Measurements from ENCODE around the gene MRPL58.
A peak's percentile ranks its signal among the peaks of the same experiment; 100 is the strongest.

Gene MRPL58

GRCh38 chr17:75048249-75048878, 35.9 kb downstream of the MRPL58 start:
- DNase-seq, result peak; percentile 71

DNA sequence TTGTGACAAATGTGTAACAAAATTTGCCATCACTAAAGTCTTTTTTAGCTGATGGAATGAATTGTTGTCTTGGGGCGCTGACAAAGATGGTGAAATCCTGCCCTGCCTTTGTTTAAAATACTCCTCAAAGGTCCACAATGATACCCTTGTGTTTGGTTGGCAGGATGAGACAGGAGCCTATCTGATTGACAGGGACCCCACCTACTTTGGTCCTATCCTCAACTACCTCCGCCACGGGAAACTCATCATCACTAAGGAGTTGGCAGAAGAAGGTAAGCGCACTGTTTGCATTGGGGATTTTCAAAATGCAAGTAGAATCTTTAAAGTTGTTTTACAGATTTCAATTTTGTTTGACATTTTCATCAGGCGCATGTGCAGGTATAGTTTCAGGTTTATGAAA, 36.6 kb downstream of the MRPL58 start:
- no peak for DNase-seq

GRCh38 chr17:75049706-75050105, 37.2 kb downstream of the MRPL58 start:
- no peak for DNase-seq

GRCh38 chr17:75051941-75052340, 39.5 kb downstream of the MRPL58 start:
- DNase-seq, result no peak

DNA sequence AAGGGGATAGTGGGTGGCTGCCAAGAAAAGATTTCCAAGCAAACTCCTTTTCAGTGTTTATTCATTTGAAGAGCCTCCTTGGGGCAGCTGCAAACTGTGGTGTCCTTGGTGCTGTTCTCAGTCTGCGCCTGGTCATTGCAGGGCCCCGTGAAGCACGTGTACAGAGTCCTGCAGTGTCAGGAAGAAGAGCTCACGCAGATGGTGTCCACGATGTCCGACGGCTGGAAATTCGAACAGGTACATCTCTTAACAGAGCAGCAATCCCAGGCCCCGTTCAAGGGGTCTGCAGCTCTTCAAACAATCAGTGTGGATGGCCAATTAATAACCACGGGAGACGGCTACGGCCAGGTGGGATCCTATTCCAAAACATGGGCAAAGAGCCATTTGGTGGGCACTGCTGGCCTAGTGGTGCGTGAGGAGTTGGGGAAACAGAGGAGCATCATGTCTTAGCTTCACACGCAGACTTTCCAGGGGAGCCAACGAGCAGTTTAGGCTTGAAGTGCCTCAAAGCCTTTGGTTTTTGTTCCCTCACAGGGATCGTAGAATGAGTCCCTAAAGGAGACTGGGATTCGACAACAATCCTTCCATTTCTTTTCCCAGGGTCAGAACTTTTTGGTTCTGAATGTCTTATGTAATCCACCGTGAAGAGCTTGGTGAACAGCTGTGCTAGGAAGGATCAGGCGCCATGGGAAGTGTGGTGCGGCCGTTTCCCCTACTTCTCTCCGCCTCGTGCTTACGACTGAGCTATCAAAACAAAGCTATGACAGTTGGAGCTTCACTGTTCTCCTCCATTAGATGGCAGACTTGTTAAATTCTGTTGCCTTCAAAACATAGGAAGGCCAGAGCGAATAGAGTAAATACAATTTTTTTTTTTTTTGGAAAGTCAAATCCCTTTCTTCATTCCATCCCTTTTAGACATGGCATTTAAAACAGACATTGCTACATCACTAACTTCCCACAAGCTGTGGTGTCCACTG, 47.2 kb downstream of the MRPL58 start:
- DNase-seq, result peak; percentile 60

DNA sequence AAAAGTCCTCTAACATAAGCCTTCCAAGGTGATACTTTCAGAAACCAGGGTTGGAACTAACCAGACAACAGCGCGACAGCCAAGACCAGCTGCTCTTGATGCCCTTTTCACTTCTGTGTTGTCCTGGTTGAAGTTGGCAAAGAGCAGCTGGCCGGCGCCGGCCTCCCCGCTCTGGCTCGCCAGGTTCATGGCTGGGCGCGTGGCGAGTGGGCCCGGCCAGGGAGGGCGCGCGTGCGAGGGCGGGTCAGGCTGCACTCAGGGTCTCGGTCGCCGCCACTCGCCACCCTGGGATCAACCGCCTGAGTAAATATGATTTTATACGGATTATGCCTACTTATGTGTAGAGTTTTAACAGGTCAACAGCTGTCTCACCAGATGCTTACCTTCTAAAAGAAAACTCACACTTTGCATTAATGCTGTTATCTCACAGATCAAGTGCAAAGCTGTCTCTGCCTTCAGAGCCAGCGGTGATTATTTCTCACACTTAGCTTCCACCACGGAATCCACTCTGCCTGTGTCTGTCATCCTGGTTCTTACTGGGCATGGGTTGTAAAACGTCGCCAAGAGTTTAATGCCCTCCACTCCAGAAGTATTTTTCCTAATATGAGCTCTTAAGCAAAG, 48.1 kb downstream of the MRPL58 start:
- no peak for DNase-seq

DNA sequence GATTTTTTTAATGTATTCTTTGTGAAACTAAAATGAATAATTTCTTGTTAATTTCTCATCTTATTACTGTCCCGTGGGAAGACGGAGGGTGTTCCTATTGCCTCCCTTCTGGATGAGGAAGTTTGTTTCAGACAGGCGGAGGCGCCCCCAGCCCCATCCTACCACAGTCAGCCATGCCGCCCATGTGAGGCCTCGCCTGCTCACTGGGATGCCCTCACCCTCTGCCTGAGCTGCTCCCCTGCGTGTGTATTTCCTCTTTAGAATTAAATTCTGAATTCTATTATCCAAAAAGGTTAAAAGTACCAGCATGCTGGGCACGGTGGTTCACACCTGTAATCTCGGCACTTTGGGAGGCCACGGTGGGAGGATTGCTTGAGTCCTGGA, 48.6 kb downstream of the MRPL58 start:
- DNase-seq, result no peak

GRCh38 chr17:75061618-75062017, 49.1 kb downstream of the MRPL58 start:
- DNase-seq, result no peak

- no peak for DNase-seq
Observed at GRCh38 chr17:75063201-75063600, 50.7 kb downstream of the MRPL58 start.

GRCh38 chr17:75063626-75064025, 51.2 kb downstream of the MRPL58 start:
- no peak for DNase-seq

- no peak for DNase-seq
Observed at GRCh38 chr17:75064040-75064439, 51.6 kb downstream of the MRPL58 start.

- no peak for DNase-seq
Observed at GRCh38 chr17:75064460-75064859, 52.0 kb downstream of the MRPL58 start.

GRCh38 chr17:75064867-75065561, 52.5 kb downstream of the MRPL58 start:
- no peak for DNase-seq

GRCh38 chr17:75065562-75066151, 53.2 kb downstream of the MRPL58 start:
- DNase-seq, result no peak

DNA sequence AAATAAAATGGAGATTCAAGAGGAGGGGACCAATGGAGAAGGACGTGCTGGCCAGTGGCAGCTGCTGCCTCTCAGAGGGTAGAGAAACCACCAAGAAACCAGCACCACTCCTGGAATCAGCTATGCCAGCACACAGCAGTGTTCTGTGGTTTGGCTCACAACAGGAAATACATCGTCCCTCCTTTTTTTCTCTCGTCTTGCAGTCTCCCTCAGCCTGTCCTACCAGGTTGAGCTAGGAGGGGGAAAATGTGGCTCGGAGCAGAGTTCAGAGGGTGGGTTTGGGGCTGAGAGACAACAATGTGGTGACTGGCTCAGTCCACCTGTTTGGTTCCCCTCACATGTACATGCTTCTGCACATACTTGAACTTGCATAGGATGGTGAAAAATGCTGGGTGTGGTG, 55.4 kb downstream of the MRPL58 start:
- DNase-seq, result no peak

DNA sequence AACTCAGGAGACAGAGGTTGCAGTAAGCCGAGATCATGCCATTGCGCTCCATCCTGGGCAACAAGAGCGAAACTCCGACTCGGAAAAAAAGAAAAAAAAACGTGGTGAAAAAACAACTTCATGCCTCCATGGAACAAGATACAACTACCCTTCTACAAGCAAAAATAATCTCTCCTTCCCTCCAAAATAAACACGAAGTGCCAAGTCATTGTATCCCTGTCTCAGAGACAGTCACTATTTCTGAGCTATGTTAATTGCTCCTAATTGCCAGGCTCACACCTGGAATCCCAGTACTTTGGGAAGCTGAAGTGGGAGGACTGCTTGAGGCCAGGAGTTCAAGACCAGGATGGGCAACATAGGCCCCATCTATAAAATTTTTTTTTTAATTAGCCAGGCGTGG, 56.3 kb downstream of the MRPL58 start:
- DNase-seq, result no peak

DNA sequence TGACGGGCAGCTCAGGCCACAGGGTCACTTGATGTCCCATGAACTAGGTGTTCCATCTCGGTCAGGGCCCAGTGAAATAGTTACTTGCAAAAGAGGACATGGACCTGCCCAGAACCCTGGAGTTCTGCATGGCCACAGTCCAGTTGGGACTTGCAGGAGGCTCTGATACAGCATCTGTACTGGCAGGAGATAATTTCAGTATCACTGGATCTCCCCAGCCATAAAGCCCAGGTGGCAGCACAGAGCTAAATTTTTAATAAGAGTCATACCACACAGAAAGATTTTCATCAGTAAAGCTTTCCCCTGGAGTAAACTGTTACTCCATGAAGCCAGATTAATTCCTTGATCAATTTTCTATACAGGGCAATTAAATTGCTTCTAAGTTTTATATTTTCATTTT, 57.3 kb downstream of the MRPL58 start:
- no peak for DNase-seq

Measured in femur (tissue), 1 donor.